ENCODE data around the gene TINAGL1. TPM values are rescaled to one million over a fixed set of nuclear protein-coding genes. Genes with fewer than 3 reads are reported as not detected.
A peak's percentile ranks its signal among the peaks of the same experiment; 100 is the strongest.

TINAGL1 gene
- total RNA-seq, 2 experiments from 2014 or later, result not detected

DNA sequence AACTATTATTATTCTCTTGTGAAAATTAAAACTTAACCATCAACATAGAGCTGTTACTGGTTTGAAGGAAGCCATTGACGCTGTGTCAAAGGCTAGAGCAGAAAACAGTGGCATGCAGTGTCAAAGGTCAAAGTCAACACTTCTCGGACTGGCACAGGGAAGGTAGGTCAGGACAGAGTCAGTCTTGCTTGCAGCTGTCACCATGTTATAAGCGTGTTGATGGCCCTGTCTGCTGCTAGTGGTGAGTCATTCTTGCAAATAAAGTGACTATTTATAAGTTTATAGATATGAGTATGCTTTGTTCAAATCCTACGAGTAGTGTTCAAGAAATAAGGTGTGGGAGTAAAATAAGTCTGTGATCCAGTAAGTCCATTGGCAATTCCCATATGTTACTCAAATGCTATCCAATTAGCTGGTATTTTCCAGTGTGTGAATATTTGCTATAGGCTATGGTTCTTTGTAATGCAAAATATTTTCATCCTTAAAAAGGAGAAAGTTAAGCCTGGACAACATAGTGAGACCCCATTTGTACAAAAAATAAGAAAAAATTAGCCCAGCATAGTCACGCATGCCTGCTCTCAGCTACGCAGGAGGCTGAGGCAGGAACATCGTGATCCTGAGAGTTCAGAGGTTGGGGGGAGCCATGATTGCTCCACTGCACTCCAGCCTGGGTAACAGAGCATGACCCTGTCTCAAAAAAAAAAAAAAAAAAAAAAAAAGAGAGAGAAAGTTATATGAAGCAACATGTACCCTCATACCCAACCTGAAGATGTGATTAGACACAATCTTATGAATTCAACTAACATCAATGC, 26.3 kb upstream of the TINAGL1 start:
- ATAC-seq, result peak; percentile 33
- no peak overlapping the region for H3K4me3 Mint-ChIP-seq
- CTCF ChIA-PET, result interaction anchor here (0.6 to 2.4 kb wide), 21 partner anchors 12 to 792 kb away, joined by 3 to 16 read pairs (median 5); no protein-coding TSS in a partner anchor

DNA sequence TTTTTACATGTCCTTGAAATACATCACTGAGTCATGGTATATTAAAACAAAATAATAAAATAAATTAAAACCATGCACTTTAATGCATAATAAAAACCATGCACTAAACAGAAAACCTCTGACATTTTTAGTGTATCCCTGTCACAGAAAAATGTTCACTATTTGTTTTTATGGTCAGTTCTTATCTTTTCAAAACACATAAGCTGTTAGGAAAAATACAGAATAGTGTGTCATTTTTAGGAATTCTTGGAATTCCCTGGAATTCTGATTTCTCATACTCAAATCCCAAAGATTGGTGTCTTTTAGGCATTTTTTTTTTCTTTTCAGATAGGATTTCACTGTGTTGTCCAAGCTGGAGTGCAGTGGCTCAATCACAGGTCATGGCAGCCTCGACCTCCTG, 25.1 kb upstream of the TINAGL1 start:
- ChIA-PET CTCF (interaction anchor here (0.7 kb wide), 1 partner anchor 76 kb away, joined by 3 read pairs; no protein-coding TSS in a partner anchor), POLR2A (no interaction called here)
- no peak overlapping the region for H3K4me3 Mint-ChIP-seq
- no peak for ATAC-seq
- DNase-seq, result no peak
- no peaks in the 10 kb centered on the region for H3K36me3 Mint-ChIP-seq (ENCODE audit: low read depth)
- peaks cover 9% of the 10 kb centered on the region for H3K4me1 Mint-ChIP-seq
- peaks cover 8% of the 10 kb centered on the region for H3K27me3 Mint-ChIP-seq
- H3K9me3 Mint-ChIP-seq (ENCODE audit: low read depth), result no peaks in the 10 kb centered on the region
- intact Hi-C loops (cut with DNase I, micrococcal nuclease), result no loop called here
- no peak overlapping the region for H3K27ac Mint-ChIP-seq

More for the DNA sequence above, 26.3 kb upstream of the TINAGL1 start:
- Mint-ChIP-seq H3K36me3 (ENCODE audit: low read depth) (no peaks in the 10 kb centered on the region), H3K27me3 (peaks cover 8% of the 10 kb centered on the region), H3K9me3 (ENCODE audit: low read depth) (no peaks in the 10 kb centered on the region), H3K4me1 (peaks cover 9% of the 10 kb centered on the region), H3K27ac (no peak overlapping the region)
- intact Hi-C loops (cut with DNase I, micrococcal nuclease), result loop anchor here (1.0 to 5.0 kb wide), 8 partner anchors 90 to 388 kb away; no protein-coding TSS in a partner anchor
- no peak for DNase-seq
- POLR2A ChIA-PET, result no interaction called here

DNA sequence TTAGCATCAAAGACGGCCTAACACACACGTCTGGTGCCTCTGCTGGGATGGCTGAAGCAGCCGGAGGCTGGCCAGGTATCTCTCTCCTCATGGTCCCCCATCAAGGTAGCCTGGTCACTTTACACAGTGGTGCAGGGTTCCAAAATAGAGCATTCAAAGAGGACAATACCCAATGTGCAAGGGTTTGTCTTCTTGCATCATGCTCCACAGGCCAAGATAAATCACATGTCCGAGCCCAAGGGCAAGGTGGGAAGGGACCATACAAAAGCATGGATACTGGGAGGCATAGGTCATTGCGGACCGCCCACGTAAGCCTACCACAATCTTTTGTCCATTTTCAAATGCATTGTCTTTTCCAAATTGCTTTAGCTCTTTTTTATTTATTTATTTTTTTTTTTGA, 23.8 kb upstream of the TINAGL1 start:
- Mint-ChIP-seq H3K4me3 (no peak overlapping the region), H3K4me1 (peaks cover 9% of the 10 kb centered on the region), H3K27me3 (peaks cover 8% of the 10 kb centered on the region), H3K27ac (no peak overlapping the region), H3K36me3 (ENCODE audit: low read depth) (no peaks in the 10 kb centered on the region), H3K9me3 (ENCODE audit: low read depth) (no peaks in the 10 kb centered on the region)
- intact Hi-C loops (cut with DNase I, micrococcal nuclease), result no loop called here
- ATAC-seq, result no peak
- no peak for DNase-seq
- POLR2A ChIA-PET, result no interaction called here
- CTCF ChIA-PET, result interaction anchor here (0.6 kb wide), 1 partner anchor 113 kb away, joined by 3 read pairs; no protein-coding TSS in a partner anchor

DNA sequence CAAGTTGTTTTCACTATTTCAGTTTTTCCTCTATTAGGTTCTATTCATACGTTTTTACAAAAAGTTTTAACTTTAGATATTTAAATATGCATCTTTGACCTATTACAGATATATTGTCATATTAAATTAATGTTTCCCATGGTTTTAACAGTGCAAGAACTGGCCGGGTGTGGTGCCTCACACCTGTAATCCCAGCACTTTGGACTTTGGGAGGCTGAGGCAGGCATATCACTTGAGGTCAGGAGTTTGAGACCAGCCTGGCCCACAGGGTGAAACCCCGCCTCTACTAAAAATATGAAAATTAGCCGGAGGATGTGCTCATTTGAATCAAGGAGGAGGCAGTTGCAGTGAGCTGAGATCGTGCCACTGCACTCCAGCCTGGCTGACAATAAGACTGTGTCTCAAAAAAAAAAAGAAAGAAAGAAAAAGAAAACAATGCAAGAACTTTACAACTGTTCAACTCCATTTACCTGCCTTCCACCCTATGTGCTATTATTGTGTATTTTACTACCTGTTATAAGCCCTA, 19.8 kb upstream of the TINAGL1 start:
- ATAC-seq, result no peak
- no peaks in the 10 kb centered on the region for H3K4me1 Mint-ChIP-seq
- no peak overlapping the region for H3K27ac Mint-ChIP-seq
- no peak overlapping the region for H3K4me3 Mint-ChIP-seq
- no peaks in the 10 kb centered on the region for H3K36me3 Mint-ChIP-seq (ENCODE audit: low read depth)
- POLR2A ChIA-PET, result no interaction called here
- intact Hi-C loops (cut with DNase I, micrococcal nuclease), result no loop called here
- DNase-seq, result no peak
- peaks cover 9% of the 10 kb centered on the region for H3K9me3 Mint-ChIP-seq (ENCODE audit: low read depth)
- peaks cover 17% of the 10 kb centered on the region for H3K27me3 Mint-ChIP-seq
- CTCF ChIA-PET, result interaction anchor here (0.8 kb wide), 1 partner anchor 232 kb away, joined by 3 read pairs; no protein-coding TSS in a partner anchor

DNA sequence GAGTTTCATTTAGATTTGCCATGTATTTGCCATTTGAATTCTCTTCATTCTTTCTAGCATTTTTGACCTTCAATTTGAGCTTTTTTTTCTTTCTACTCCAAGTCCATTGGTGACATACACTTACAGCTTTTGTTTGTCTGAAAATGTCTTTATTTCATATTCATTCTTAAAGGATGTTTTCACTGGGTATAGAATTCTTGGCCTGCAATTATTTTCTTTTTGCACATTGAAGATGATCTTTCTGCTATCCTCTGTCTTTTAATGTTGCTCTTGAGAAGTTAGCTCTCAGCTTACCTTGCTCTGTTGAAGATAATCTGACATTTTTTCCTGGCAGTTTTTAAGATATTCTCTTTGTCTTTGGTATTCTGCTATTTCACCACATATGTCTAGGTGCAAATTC, 16.6 kb upstream of the TINAGL1 start:
- ChIA-PET POLR2A (no interaction called here), CTCF (interaction anchor here (0.9 to 1.2 kb wide), 3 partner anchors 9 to 138 kb away, joined by 3 read pairs; no protein-coding TSS in a partner anchor)
- no peak for DNase-seq
- no peaks in the 10 kb centered on the region for H3K4me1 Mint-ChIP-seq
- no peak overlapping the region for H3K4me3 Mint-ChIP-seq
- H3K9me3 Mint-ChIP-seq (ENCODE audit: low read depth), result peaks cover 9% of the 10 kb centered on the region
- intact Hi-C loops (cut with DNase I, micrococcal nuclease), result loop anchor here in 1 of 2 experiments (5.0 kb wide), 1 partner anchor 73 kb away; no protein-coding TSS in a partner anchor
- peaks cover 14% of the 10 kb centered on the region for H3K27me3 Mint-ChIP-seq
- H3K36me3 Mint-ChIP-seq (ENCODE audit: low read depth), result no peaks in the 10 kb centered on the region
- H3K27ac Mint-ChIP-seq, result no peak overlapping the region
- ATAC-seq, result no peak

DNA sequence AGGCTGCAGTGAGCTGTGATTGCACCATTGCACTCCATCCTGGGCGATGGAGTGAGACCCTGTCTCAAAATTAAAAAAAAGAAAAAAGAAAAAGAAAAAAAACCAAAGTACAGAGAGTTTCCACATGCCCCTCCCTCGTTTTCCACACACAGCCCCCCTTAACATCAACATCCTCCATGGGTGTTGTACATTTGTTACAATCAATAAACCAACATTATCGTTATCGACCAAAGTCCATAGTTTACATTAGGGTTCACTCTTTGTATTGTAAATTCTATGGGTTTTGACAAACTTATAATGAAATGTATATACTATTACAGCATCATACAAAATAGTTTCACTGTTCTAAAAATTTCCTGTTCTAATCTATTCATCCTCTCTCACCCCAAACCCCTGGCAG, 15.9 kb upstream of the TINAGL1 start:
- DNase-seq (no peak), ATAC-seq (no peak)
- no peaks in the 10 kb centered on the region for H3K4me1 Mint-ChIP-seq
- no peak overlapping the region for H3K4me3 Mint-ChIP-seq
- H3K36me3 Mint-ChIP-seq (ENCODE audit: low read depth), result no peaks in the 10 kb centered on the region
- intact Hi-C loops (cut with DNase I, micrococcal nuclease), result loop anchor here in 1 of 2 experiments (5.0 kb wide), 1 partner anchor 72 kb away; no protein-coding TSS in a partner anchor
- H3K27ac Mint-ChIP-seq, result no peak overlapping the region
- peaks cover 14% of the 10 kb centered on the region for H3K27me3 Mint-ChIP-seq
- ChIA-PET POLR2A (interaction anchor here (0.7 kb wide), 1 partner anchor 84 kb away, joined by 3 read pairs; no protein-coding TSS in a partner anchor), CTCF (interaction anchor here (1.1 kb wide), 1 partner anchor 11 kb away, joined by 3 read pairs; no protein-coding TSS in a partner anchor)
- peaks cover 9% of the 10 kb centered on the region for H3K9me3 Mint-ChIP-seq (ENCODE audit: low read depth)

DNA sequence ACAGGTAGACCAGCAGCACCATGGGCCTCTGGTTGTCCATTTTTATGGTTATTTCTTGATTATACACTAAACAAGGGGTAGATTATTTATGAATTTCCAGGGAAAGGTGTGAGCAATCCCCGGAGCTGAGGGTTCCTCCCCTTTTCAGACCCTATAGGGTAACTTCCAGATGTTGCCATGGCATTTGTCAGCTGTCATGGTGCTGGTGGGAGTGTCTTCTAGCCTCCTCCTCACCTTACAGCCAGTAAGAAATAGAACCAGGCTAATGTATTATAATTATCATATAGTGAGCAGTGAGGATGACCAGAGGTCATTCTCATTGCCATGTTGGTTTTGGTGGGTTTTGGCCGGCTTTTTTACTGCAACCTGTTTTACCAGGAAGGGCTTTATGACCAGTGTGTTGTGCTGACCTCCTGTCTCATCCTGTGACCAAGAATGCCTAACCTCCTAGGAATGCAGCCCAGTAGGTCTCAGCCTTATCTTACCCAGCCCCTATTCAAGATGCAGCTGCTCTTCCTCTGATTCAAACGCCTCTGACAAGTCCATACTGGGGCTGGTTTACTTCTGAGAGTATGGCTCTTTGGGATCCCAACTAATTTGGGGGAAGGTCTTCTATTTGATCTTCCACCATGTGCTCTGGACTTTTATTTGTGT, 13.5 kb upstream of the TINAGL1 start:
- POLR2A ChIA-PET, result no interaction called here
- H3K4me1 Mint-ChIP-seq, result no peaks in the 10 kb centered on the region
- no peak overlapping the region for H3K27ac Mint-ChIP-seq
- peaks cover 9% of the 10 kb centered on the region for H3K9me3 Mint-ChIP-seq (ENCODE audit: low read depth)
- no peak for ATAC-seq
- H3K27me3 Mint-ChIP-seq, result peaks cover 14% of the 10 kb centered on the region
- intact Hi-C loops (cut with DNase I, micrococcal nuclease), result loop anchor here in 1 of 2 experiments (5.0 kb wide), 1 partner anchor 69 kb away; no protein-coding TSS in a partner anchor
- CTCF ChIA-PET, result interaction anchor here (0.6 to 3.3 kb wide), 9 partner anchors 14 to 183 kb away, joined by 3 to 12 read pairs (median 3); partner anchors contain the start of gene HCRTR1
- no peaks in the 10 kb centered on the region for H3K36me3 Mint-ChIP-seq (ENCODE audit: low read depth)
- DNase-seq, result no peak
- H3K4me3 Mint-ChIP-seq, result no peak overlapping the region

DNA sequence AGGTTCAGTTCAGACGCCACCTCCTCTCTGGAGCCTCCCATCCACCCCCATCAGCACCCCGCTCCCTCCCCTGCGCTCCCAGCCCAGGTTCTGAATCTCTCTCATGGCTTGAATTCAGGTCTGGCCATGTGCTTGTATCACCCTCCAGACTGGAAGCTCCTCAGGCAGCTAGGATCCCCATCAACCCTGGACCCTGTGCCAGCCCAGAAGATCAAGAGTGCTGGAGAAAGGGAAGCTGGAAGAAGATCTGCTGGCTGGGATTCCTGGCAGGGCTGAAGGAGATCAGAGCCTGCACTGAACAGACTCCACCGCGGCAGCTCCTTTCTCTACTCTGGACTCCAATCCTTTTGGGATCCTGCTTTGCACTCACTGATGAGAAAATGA, 11.7 kb upstream of the TINAGL1 start:
- CTCF ChIA-PET, result interaction anchor here (0.7 to 3.3 kb wide), 9 partner anchors 8 to 224 kb away, joined by 3 to 12 read pairs (median 4); partner anchors contain the start of gene HCRTR1
- intact Hi-C loops (cut with DNase I, micrococcal nuclease), result loop anchor here (1.0 to 5.0 kb wide), 8 partner anchors 28 to 225 kb away; partner anchors contain the start of gene COL16A1 (in 1 of the 2)
- DNase-seq, result no peak
- Mint-ChIP-seq H3K27me3 (peaks cover 7% of the 10 kb centered on the region), H3K9me3 (ENCODE audit: low read depth) (peaks cover 7% of the 10 kb centered on the region), H3K27ac (no peak overlapping the region), H3K4me1 (no peaks in the 10 kb centered on the region), H3K36me3 (ENCODE audit: low read depth) (no peaks in the 10 kb centered on the region), H3K4me3 (no peak overlapping the region)
- ATAC-seq, result no peak
- POLR2A ChIA-PET, result no interaction called here

DNA sequence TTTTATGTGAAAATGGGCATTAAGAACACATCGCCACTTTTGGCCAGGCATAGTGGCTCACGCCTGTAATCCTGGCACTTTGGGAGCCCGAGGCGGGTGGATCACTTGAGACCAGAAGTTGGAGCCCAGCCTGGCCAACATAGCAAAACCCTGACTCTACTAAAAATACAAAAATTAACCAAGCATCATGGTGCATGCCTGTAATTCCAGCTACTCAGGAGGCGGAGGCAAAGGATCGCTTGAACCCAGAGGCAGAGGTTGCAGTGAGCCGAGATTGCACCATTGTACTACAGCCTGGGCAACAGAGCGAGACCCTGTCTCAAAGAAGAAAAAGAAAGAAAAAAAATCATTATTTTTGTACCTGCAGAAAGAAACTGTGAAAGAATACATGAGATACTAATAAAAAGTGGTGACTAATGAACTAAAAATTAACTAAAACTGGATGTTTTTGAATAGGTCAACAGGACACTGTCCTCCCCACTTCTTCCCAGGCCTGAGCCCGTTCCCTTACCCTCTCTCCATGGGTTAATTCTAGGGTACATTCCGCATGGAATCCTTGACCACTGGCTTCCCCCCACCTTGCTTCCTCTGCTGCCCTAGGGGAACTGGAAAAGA, 8.3 kb upstream of the TINAGL1 start:
- Mint-ChIP-seq H3K27me3 (no peaks in the 10 kb centered on the region), H3K36me3 (ENCODE audit: low read depth) (no peaks in the 10 kb centered on the region), H3K27ac (no peak overlapping the region), H3K4me3 (no peak overlapping the region), H3K9me3 (ENCODE audit: low read depth) (no peaks in the 10 kb centered on the region), H3K4me1 (no peaks in the 10 kb centered on the region)
- POLR2A ChIA-PET, result interaction anchor here (0.6 kb wide), 1 partner anchor 531 kb away, joined by 3 read pairs; no protein-coding TSS in a partner anchor
- DNase-seq (no peak), ATAC-seq (no peak)
- intact Hi-C loops (cut with DNase I, micrococcal nuclease), result no loop called here
- CTCF ChIA-PET, result interaction anchor here (1.0 kb wide), 1 partner anchor 8 kb away, joined by 3 read pairs; no protein-coding TSS in a partner anchor

DNA sequence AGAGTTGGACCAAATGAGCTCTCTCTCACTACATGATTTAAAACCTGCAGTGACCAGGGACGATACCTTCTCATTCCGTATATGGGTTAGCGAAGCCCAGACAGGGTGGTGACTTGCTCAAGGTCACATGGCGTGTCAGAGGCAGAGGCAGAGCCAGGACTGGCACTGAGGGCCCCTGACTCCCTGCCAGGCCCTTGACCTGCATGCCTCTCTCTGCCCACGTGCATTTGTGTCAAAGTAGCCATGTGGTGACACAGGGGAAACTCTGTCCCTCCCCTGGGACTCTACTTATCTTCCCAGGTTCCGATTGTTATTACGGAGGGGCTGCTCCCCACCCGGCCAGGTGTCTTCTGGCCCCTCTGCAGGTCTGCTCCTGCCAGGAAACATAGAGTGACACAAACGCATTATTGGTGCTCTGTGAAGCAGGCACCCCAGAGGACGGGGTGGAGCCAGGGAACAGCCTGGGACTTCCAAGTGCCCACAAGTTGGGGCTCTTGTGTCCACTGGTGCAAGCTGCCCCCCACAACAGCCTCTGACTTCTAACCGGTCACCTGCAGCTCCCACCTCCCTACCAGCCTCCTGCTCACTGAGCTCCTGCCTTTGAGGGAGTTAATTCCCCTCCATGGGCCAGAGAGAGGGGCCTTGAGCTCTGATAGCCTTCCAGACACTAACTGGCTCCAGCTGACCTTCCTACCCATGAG, 7.3 kb upstream of the TINAGL1 start:
- ChIA-PET CTCF (interaction anchor here (1.0 to 1.1 kb wide), 2 partner anchors 9 to 32 kb away, joined by 3 read pairs; no protein-coding TSS in a partner anchor), POLR2A (no interaction called here)
- DNase-seq (no peak), ATAC-seq (no peak)
- Mint-ChIP-seq H3K4me3 (no peak overlapping the region), H3K36me3 (ENCODE audit: low read depth) (no peaks in the 10 kb centered on the region), H3K4me1 (no peaks in the 10 kb centered on the region), H3K27ac (no peak overlapping the region), H3K27me3 (no peaks in the 10 kb centered on the region), H3K9me3 (ENCODE audit: low read depth) (no peaks in the 10 kb centered on the region)
- intact Hi-C loops (cut with DNase I, micrococcal nuclease), result no loop called here
